G401 (cell line): Measurements from ENCODE around the gene GNAQ. TPM values are rescaled to one million over a fixed set of nuclear protein-coding genes. Genes with fewer than 3 reads are reported as not detected.
"Not testable (repeated sequence)": the region's sequence is repeated elsewhere in the genome, so short reads cannot be mapped to it uniquely, and the experiment has no call there.

Experiments used
- DNase-seq: peaks from one replicate; pipeline ENCODE4 v3.0.0-alpha.2; 2015; ENCODE audit warnings: low spot score
- in situ Hi-C: cut with HindIII; loops from 2 replicates; pipeline ENCODE4 v1.10.0; 2016; ENCODE audit warnings: low sequenced_read_pairs, mixed read lengths
- total RNA-seq: library from RNA; depleted of rRNA; stranded (reverse); fragments of >200 nt; shearing (Covaris generic); gene quantifications from 2 replicates; pipeline ENCODE4 v1.2.3, GENCODE V29; 2014

The GNAQ gene
- total RNA-seq, 1 experiment from 2014 or later, result 24.5 TPM

DNA sequence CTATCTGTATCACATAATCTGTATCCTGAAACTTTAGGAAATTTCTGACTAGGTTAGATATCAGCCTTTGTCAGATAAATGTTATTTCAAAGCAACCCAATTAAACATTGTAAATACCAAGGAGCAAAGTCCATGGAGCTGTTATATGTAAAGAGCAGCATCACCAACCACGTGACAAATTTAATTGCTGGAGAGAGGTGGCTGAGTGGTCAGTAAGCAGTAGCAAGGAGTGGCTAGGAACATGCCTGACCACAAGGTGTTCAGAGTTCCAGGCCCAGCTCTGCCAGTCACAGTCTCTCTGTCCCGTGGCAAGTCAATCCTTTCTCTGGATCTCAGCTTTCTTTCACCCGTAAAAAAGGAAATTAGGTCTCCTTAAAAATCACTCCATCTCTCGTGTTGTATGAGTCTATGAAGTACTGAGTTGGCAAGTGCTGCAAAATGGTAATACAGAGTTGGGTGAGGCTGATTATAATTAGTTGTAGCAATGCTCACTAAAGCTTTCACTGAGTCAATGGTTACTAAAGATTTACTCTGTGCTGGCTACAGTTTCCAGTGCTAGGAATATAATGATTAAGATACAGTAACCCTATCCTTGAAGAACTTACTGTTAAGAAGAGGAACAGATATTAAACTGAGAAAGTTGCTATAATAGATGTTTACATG lies 166.1 kb downstream of the GNAQ start:
- in situ Hi-C loops, result no loop called here

GRCh38 chr9:77864211-77864889 lies 167.3 kb downstream of the GNAQ start:
- in situ Hi-C loops, result no loop called here
- no peak for DNase-seq

More for the DNA sequence above, 166.1 kb downstream of the GNAQ start:
- DNase-seq, result no peak

DNA sequence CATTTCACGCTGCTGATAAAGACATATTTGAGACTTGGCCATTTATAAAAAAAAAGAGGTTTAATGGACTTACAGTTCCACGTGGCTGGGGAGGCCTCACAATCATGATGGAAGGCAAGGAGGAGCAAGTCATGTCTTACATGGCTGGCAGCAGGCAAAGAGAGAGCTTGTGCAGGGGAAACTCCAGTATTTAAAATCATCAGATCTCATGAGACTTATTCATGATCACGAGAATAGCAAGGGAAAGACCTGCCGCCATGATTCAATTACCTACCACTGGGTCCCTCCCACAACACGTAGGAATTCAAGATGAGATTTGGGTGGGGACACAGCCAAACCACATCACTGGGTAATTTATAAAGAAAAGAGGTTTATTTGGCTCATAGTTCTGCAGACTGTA lies 168.0 kb downstream of the GNAQ start:
- in situ Hi-C loops, DNase-seq: not testable (repeated sequence)

DNA sequence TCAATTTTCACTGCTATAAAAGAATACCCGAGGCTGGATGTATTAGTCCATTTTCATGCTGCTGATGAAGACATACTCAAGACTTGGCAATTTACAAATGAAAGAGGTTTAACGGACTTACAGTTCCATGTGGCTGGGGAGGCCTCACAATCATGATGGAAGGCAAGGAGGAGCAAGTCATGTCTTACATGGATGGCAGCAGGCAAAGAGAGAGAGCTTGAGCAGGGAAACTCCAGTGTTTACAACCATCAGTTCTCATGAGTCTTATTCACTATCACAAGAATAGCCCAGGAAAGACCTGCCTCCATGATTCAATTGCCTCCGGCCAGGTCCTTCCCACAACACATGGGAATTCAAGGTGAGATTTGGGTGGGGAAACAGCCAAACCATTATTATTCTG lies 170.7 kb downstream of the GNAQ start:
- in situ Hi-C loops, DNase-seq: not testable (repeated sequence)

DNA sequence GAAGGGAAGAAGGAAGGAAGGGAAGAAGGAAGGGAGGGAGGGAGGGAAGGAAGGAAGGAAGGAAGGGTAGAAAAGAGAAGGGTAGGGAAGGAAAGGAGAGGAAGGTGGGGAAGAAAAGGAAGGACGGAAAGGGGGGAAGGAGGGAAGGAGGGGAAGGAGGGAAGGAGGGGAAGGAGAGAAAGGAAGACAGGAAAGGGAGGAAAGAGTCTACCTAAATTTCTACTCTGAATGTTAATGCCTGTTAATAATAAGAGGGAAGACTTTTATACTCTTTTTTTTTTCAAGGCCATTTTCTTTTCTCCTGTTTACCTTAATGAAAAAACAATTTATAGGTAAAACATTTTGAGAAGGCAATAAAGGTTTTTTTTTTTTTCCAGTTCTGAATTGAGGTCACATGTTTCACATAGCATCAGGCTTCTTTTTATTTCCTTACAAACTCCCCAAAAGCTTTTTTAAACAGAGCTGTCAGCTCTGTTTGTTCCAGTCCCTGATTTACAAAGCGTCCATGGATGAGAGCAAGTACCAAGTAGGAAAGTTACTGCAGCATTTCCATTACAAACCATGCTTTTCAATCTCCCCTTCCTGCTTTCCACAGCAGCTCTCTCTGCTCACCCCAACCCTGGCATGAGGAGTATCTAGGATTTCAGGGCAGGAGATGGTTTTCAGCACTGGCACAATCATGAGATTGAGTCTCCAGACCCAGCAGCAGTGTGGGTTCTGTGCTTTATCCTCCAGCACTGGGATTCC lies 173.9 kb downstream of the GNAQ start:
- DNase-seq, result no peak

DNA sequence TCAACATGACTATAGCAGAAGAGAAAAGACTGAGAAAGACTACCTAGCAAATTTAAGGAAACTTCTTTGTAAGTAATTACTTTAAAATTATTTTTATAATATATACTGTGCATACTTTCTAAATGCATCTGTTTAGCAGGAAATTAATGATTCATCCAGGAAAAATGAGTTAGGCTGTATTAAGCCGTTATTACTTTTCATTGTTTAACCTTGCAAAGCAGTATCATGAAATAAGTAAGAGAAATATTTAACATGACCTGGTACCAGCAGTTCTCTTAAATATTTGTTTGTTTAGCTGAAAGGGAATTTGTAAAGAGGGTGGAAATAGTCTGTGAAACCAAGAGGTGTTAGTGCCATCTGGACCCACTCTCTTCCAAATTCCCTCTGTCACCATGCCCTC lies 175.0 kb downstream of the GNAQ start:
- DNase-seq, result no peak
- in situ Hi-C loops, result no loop called here

More for the DNA sequence above, 173.9 kb downstream of the GNAQ start:
- in situ Hi-C loops, result no loop called here

DNA sequence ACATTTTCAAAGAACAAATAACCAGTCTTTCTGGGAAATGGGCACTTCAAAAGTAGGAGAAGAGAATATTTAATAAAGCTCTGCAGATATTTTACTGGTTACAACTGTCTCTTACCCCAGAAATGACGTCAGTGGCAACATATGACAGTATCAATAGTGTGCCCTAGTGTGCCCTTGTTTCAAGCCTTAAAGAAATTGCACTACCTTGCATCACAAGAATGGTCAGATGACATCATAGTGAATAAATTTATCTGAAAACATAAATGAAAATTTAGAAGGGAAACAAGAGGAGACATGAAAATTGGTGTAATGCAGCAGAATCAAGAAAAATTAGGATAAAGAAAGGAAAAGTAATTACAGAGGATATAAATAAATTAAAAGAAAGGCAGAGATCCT lies 176.7 kb downstream of the GNAQ start:
- no peak for DNase-seq
- in situ Hi-C loops, result no loop called here

GRCh38 chr9:77854258-77854915 lies 177.2 kb downstream of the GNAQ start:
- in situ Hi-C loops, result no loop called here
- no peak for DNase-seq

GRCh38 chr9:77853716-77854115 lies 177.9 kb downstream of the GNAQ start:
- no peak for DNase-seq
- in situ Hi-C loops, result no loop called here

GRCh38 chr9:77851882-77852595 lies 179.6 kb downstream of the GNAQ start:
- in situ Hi-C loops, result no loop called here
- no peak for DNase-seq

- in situ Hi-C loops, result no loop called here
- DNase-seq, result peak; percentile 11
These were observed 182.7 kb downstream of the GNAQ start for GRCh38 chr9:77848897-77849296.

- DNase-seq, result peak; percentile 82
- in situ Hi-C loops, result no loop called here
These were observed 183.2 kb downstream of the GNAQ start for GRCh38 chr9:77848404-77848803.

GRCh38 chr9:77847626-77848025 lies 184.0 kb downstream of the GNAQ start:
- in situ Hi-C loops, result no loop called here
- no peak for DNase-seq

GRCh38 chr9:77847059-77847499 lies 184.5 kb downstream of the GNAQ start:
- in situ Hi-C loops, result no loop called here
- no peak for DNase-seq

DNA sequence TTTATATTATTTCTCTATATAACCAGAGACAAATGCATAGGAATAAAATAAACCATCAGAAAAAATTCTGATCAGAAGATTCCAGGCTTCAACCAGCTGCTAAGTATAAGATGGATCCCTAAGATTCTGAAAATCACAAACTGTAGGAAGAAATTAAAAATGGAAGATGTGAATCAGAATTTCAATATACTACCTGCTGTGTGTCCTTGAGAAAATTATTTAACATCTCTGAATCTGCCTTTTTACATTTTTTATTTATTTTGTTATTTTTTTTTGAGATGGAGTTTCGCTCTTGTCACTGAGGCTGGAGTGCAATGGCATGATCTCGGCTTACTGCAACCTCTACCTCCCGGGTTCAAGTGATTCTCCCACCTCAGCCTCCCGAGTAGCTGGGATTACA lies 187.2 kb downstream of the GNAQ start:
- in situ Hi-C loops, result no loop called here
- DNase-seq, result no peak

- in situ Hi-C loops, result no loop called here
- DNase-seq, result no peak
These were observed 187.8 kb downstream of the GNAQ start for GRCh38 chr9:77843871-77844155.

- DNase-seq, result no peak
- in situ Hi-C loops, result no loop called here
These were observed 188.3 kb downstream of the GNAQ start for GRCh38 chr9:77843076-77843870.

DNA sequence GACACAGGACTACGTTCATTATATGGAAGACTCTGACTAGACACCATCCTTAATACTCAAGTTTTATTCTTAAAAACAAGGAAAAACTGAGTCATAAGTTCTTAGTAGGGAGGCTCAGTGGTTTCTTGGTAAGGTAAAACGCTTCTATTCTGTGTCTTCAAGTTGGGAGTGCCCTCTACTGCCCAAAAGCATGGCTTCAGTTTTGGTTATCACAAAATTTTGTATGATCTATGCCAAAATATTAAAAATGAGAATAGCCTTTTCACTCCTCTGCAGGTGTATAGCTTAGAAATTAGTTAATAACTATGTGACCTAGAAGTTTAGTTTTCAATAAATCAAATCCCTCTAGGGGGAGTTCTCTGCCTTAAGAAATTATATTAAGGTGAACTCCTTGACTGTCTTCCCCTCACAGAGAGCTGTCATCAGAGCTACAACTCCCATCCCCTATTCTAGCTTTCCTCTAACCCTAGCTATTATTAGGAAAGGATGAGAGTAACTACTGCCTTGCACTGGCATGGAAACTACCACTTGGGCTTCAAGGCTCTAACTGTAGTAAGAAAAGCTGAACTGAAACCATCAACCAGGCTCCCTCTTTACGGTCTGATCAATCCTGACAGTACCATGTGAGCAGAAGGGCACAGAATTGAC lies 189.7 kb downstream of the GNAQ start:
- DNase-seq, result peak; percentile 17
- in situ Hi-C loops, result no loop called here
